ENCODE data around the gene RPP30.

RPP30 gene

DNA sequence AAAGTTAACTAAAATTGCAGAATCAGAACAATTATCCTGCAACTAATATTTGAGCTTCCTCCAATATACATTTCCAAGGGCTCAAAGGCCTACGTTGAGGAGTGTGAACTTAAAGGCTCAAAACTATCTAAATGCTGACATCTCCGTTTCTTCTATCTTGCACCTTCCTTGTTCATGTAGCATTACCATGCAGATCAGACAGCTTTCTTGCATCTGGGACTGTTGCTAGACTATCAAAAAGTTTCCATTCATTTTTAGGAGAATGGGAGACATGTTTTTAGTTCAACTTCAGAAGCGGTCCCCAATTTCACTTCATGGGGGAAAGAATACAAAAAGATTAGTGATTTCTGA lies 46.2 kb downstream of the RPP30 start:
- TF ChIP-seq, protein P1, sequence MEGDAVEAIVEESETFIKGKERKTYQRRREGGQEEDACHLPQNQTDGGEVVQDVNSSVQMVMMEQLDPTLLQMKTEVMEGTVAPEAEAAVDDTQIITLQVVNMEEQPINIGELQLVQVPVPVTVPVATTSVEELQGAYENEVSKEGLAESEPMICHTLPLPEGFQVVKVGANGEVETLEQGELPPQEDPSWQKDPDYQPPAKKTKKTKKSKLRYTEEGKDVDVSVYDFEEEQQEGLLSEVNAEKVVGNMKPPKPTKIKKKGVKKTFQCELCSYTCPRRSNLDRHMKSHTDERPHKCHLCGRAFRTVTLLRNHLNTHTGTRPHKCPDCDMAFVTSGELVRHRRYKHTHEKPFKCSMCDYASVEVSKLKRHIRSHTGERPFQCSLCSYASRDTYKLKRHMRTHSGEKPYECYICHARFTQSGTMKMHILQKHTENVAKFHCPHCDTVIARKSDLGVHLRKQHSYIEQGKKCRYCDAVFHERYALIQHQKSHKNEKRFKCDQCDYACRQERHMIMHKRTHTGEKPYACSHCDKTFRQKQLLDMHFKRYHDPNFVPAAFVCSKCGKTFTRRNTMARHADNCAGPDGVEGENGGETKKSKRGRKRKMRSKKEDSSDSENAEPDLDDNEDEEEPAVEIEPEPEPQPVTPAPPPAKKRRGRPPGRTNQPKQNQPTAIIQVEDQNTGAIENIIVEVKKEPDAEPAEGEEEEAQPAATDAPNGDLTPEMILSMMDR (IDR thresholded peaks at IDR 0.05; ENCODE audit: insufficient read depth, low read length, poor library complexity, severe bottlenecking) = no peak
- Histone ChIP-seq H3K4me3 (replicated peaks; ENCODE audit: low read depth, low read length) (no peak overlapping the region), H3K36me3 (ENCODE audit: control insufficient read depth, insufficient read depth, low read length) (no peaks in the 10 kb centered on the region), H3K27me3 (replicated peaks; ENCODE audit: control insufficient read depth, insufficient read depth, low read length) (no peaks in the 10 kb centered on the region)
- DNase-seq (ENCODE audit: extremely low read depth, insufficient read length) = no peak

- no peaks in the 10 kb centered on the region for H3K36me3 ChIP-seq (ENCODE audit: control insufficient read depth, insufficient read depth, low read length)
- no peaks in the 10 kb centered on the region for H3K27me3 ChIP-seq (replicated peaks; ENCODE audit: control insufficient read depth, insufficient read depth, low read length)
- TF ChIP-seq, protein P1 (IDR thresholded peaks at IDR 0.05; ENCODE audit: insufficient read depth, low read length, poor library complexity, severe bottlenecking) = no peak
- no peak for DNase-seq (ENCODE audit: extremely low read depth, insufficient read length)
- no peak overlapping the region for H3K4me3 ChIP-seq (replicated peaks; ENCODE audit: low read depth, low read length)
Measured at GRCh38 chr10:90919683-90920574, 48.2 kb downstream of the RPP30 start.

DNA sequence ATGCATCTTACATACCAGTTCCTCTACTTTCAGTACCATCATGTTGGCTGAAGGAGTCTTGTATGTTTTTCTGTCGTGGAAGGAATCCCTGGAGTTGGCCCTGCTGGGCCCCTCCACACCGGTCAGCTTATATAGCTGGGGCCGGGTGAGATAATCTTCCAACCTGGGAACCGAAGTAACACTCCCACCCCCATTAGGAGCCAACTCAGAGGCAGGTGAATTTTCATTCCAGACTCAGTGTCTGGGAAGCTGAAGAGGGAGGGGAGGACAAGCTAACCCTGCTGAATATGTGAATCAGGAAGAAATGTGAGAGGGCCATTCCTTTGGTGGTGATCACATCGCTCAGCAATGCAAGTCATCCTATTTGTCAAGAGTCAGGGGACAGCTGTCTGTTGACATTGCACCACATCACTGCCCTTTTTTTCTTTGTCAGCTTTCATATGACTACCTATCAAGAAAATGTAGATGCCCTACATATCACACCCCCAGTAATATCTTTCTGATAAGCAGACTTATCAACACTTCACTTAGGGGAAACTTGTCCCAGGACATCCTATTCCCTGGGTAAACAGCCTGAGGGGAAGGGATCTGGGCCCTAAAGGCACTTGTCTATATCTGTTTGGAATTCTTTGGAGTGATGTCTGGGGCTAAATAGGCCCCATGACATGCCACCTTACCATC lies 49.4 kb downstream of the RPP30 start, which contains the start of gene ANKRD1:
Gene ANKRD1 (minus strand): TSS at position 102 of the 681 bp plus-strand sequence. CDS start 60 bp downstream, at position 42.
- Histone ChIP-seq H3K4me3 (replicated peaks; ENCODE audit: low read depth, low read length) (no peak within 1 kb of the TSS), H3K27me3 (replicated peaks; ENCODE audit: control insufficient read depth, insufficient read depth, low read length) (no peaks in the 10 kb centered on the region), H3K36me3 (ENCODE audit: control insufficient read depth, insufficient read depth, low read length) (no peaks in the 10 kb centered on the region)
- no peak for DNase-seq (ENCODE audit: extremely low read depth, insufficient read length)
- TF ChIP-seq, protein P1 (IDR thresholded peaks at IDR 0.05; ENCODE audit: insufficient read depth, low read length, poor library complexity, severe bottlenecking) = no peak

- TF ChIP-seq, protein P1 (IDR thresholded peaks at IDR 0.05; ENCODE audit: insufficient read depth, low read length, poor library complexity, severe bottlenecking) = no peak
- Histone ChIP-seq H3K4me3 (replicated peaks; ENCODE audit: low read depth, low read length) (no peak overlapping the region), H3K27me3 (replicated peaks; ENCODE audit: control insufficient read depth, insufficient read depth, low read length) (no peaks in the 10 kb centered on the region), H3K36me3 (ENCODE audit: control insufficient read depth, insufficient read depth, low read length) (no peaks in the 10 kb centered on the region)
- DNase-seq (ENCODE audit: extremely low read depth, insufficient read length) = no peak
Measured at GRCh38 chr10:90921906-90922305, 50.1 kb downstream of the RPP30 start.

DNA sequence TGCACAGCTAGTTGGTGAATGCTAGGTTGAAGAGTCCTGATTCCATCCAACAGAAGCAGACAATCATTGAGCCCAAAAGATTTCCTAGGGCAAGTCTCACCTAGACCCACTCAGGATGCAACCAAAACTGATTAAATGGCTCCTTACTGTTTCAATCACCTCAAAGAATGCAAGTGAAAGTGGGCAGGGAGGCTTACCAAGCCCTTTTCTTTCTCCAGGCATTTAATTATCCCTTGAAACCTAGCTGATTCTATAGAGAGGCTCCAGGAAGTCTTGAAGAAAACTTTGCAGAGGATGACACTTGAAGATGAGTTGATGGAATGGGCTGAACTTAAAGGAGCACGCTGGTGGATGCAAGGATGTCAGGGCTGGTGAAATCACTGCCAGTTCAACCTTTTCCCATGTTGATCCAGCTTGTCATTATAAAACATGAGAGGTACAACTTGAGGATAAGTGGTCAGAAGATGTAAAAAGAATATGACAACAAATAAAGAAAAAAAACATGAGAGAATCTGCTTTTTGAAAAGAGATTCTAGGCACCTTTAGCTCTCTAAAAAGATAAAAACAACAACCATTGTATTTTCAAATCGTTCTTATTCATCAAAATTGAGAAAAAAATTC lies 51.4 kb downstream of the RPP30 start:
- DNase-seq (ENCODE audit: extremely low read depth, insufficient read length) = no peak
- no peaks in the 10 kb centered on the region for H3K36me3 ChIP-seq (ENCODE audit: control insufficient read depth, insufficient read depth, low read length)
- TF ChIP-seq, protein P1 (IDR thresholded peaks at IDR 0.05; ENCODE audit: insufficient read depth, low read length, poor library complexity, severe bottlenecking) = no peak
- H3K27me3 ChIP-seq (replicated peaks; ENCODE audit: control insufficient read depth, insufficient read depth, low read length) = no peaks in the 10 kb centered on the region
- H3K4me3 ChIP-seq (replicated peaks; ENCODE audit: low read depth, low read length) = no peak overlapping the region
